GM23338 (cell line): ENCODE measurements around the gene SLC6A3. TPM values are rescaled to one million over a fixed set of nuclear protein-coding genes. Genes with fewer than 3 reads are reported as not detected.

Experiments used
- ATAC-seq: fragments of 200-7000 bp; cut with Tn5 transposase; 3 replicates; pipeline ENCODE4 v1.9.1; 2020
- DNase-seq: peaks from one replicate; pipeline ENCODE4 v3.0.0-alpha.2; 2015; ENCODE audit warnings: low spot score
- H2AFZ ChIP-seq: fragments of 200-600 bp; sonication (generic); 2 replicates; pipeline ENCODE4 v1.8.0; 2016; ENCODE audit warnings: antibody characterized with exemption, mild to moderate bottlenecking, moderate library complexity
- H3F3A ChIP-seq: fragments of 200-600 bp; sonication (generic); replicated peaks from 2 replicates; pipeline ENCODE4 v1.8.0; 2017; ENCODE audit warnings: antibody characterized with exemption, mixed run types, low read depth
- H3K27ac ChIP-seq: fragments of 200-600 bp; sonication (generic); 2 replicates; pipeline ENCODE4 v1.6.1; 2016; ENCODE audit warnings: low read depth
- H3K27me3 ChIP-seq: fragments of 200-600 bp; sonication (generic); 2 replicates; pipeline ENCODE4 v1.8.0; 2016; ENCODE audit warnings: mild to moderate bottlenecking, mixed run types, moderate library complexity; ENCODE audit not compliant: insufficient read depth
- H3K36me3 ChIP-seq: fragments of 200-600 bp; sonication (generic); 2 replicates; pipeline ENCODE4 v1.8.0; 2016; ENCODE audit warnings: mild to moderate bottlenecking; ENCODE audit not compliant: insufficient read depth
- H3K4me1 ChIP-seq: fragments of 200-600 bp; sonication (generic); 2 replicates; pipeline ENCODE4 v1.8.0; 2016; ENCODE audit warnings: mild to moderate bottlenecking, moderate library complexity; ENCODE audit not compliant: insufficient read depth
- H3K4me2 ChIP-seq: fragments of 200-600 bp; sonication (generic); 2 replicates; pipeline ENCODE4 v1.7.1; 2017; ENCODE audit warnings: mixed run types
- H3K4me3 ChIP-seq: fragments of 200-600 bp; sonication (generic); 2 replicates; pipeline ENCODE4 v1.6.1; 2016; ENCODE audit warnings: mixed run types
- H3K79me2 ChIP-seq: fragments of 200-600 bp; sonication (generic); replicated peaks from 2 replicates; pipeline ENCODE4 v1.8.0; 2017; ENCODE audit warnings: mild to moderate bottlenecking; ENCODE audit not compliant: insufficient read depth
- H3K9me2 ChIP-seq: fragments of 200-600 bp; sonication (generic); 2 replicates; pipeline ENCODE4 v1.8.0; 2017; ENCODE audit not compliant: insufficient read depth
- H4K20me1 ChIP-seq: fragments of 200-600 bp; sonication (generic); replicated peaks from 2 replicates; pipeline ENCODE4 v1.8.0; 2017; ENCODE audit warnings: mild to moderate bottlenecking; ENCODE audit not compliant: insufficient read depth
- H3K27ac Mint-ChIP-seq: 2 replicates; pipeline ENCODE4 v1.8.0; 2020; ENCODE audit warnings: inconsistent platforms, mild to moderate bottlenecking, moderate library complexity, mixed read lengths
- H3K27me3 Mint-ChIP-seq: 3 replicates; pipeline ENCODE4 v1.8.0; 2022; ENCODE audit warnings: low read depth, mild to moderate bottlenecking, moderate library complexity, mixed read lengths, inconsistent platforms; ENCODE audit not compliant: insufficient read depth, poor library complexity
- H3K36me3 Mint-ChIP-seq: 3 replicates; pipeline ENCODE4 v1.8.0; 2021; ENCODE audit warnings: low read depth, mild to moderate bottlenecking, inconsistent platforms, moderate library complexity, mixed read lengths
- H3K4me1 Mint-ChIP-seq: 3 replicates; pipeline ENCODE4 v1.8.0; 2020; ENCODE audit warnings: mild to moderate bottlenecking, inconsistent platforms, mixed read lengths
- H3K4me3 Mint-ChIP-seq: 3 replicates; pipeline ENCODE4 v1.8.0; 2021; ENCODE audit warnings: moderate library complexity, mild to moderate bottlenecking, inconsistent platforms, mixed read lengths
- H3K9me3 Mint-ChIP-seq: 3 replicates; pipeline ENCODE4 v1.8.0; 2020; ENCODE audit warnings: moderate library complexity, mild to moderate bottlenecking, inconsistent platforms, mixed read lengths
- CREB1 ChIP-seq: fragments of 250-450 bp; sonication (Bioruptor Pico); IDR thresholded peaks from 2 replicates; pipeline ENCODE4 v1.5.0; 2020; ENCODE audit warnings: low read depth, mild to moderate bottlenecking, moderate library complexity
- EZH2 ChIP-seq: fragments of 200-600 bp; sonication (generic); IDR thresholded peaks from one replicate; pipeline ENCODE4 v1.8.0; 2017; ENCODE audit warnings: antibody characterized with exemption, mild to moderate bottlenecking, low read depth; ENCODE audit not compliant: unreplicated experiment
- EZH2phosphoT487 ChIP-seq: fragments of 200-600 bp; sonication (generic); IDR thresholded peaks from one replicate; pipeline ENCODE4 v1.8.1; 2018; ENCODE audit warnings: antibody characterized with exemption; ENCODE audit not compliant: unreplicated experiment
- JUNB ChIP-seq: IDR thresholded peaks from one replicate; pipeline ENCODE4 v1.6.1; 2016; ENCODE audit warnings: antibody characterized with exemption; ENCODE audit not compliant: unreplicated experiment
- NANOG ChIP-seq: IDR thresholded peaks from 2 replicates; pipeline ENCODE4 v1.6.1; 2016; ENCODE audit warnings: antibody characterized with exemption, borderline replicate concordance
- POLR2AphosphoS5 ChIP-seq: IDR thresholded peaks from 2 replicates; pipeline ENCODE4 v1.6.1; 2016; ENCODE audit warnings: antibody characterized with exemption, low read depth
- STAT1 ChIP-seq: IDR thresholded peaks from one replicate; pipeline ENCODE4 v1.6.1; 2016; ENCODE audit warnings: antibody characterized with exemption; ENCODE audit not compliant: unreplicated experiment
- ZNF114 ChIP-seq: fragments of 250-450 bp; sonication (Bioruptor Pico); IDR thresholded peaks from 2 replicates; pipeline ENCODE4 v1.5.0; 2020; ENCODE audit warnings: mild to moderate bottlenecking, moderate library complexity
- ZNF331 ChIP-seq: fragments of 250-450 bp; sonication (Bioruptor Pico); IDR thresholded peaks from 2 replicates; pipeline ENCODE4 v1.5.0; 2020; ENCODE audit warnings: low read depth, mild to moderate bottlenecking, moderate library complexity
- polyA plus RNA-seq: library from polyadenylated mRNA; unstranded; fragments of >200 nt; fragmentation: Nextera tagmentation; extraction: Ambion mirVana; gene quantifications from 2 replicates; pipeline ENCODE4 v1.2.1, GENCODE V29; 2016
- total RNA-seq: library from RNA; depleted of rRNA; stranded (reverse); fragments of >200 nt; shearing (Covaris generic); gene quantifications from 2 replicates; pipeline ENCODE4 v1.2.3, GENCODE V29; 2014
- TF ChIP-seq, protein P1 (sequence below): IDR thresholded peaks from one replicate; pipeline ENCODE4 v1.6.1; 2018; ENCODE audit warnings: antibody characterized with exemption; ENCODE audit not compliant: unreplicated experiment
- TF ChIP-seq, protein P2 (sequence below), 2 experiments: fragments of 200-600 bp in 1 of 2; sonication (generic) in 1 of 2; conservative IDR thresholded peaks; 2 replicates each; pipeline versions ENCODE4 v1.5.1 to v1.6.1; 2016 to 2017; ENCODE audit warnings: antibody characterized with exemption in 2 of 2, low read depth in 2 of 2, mild to moderate bottlenecking in 2 of 2, moderate library complexity in 1 of 2

SLC6A3 gene
- total and polyA plus RNA-seq, 2 experiments from 2014 or later: 0.76 to 1.0 TPM

DNA sequence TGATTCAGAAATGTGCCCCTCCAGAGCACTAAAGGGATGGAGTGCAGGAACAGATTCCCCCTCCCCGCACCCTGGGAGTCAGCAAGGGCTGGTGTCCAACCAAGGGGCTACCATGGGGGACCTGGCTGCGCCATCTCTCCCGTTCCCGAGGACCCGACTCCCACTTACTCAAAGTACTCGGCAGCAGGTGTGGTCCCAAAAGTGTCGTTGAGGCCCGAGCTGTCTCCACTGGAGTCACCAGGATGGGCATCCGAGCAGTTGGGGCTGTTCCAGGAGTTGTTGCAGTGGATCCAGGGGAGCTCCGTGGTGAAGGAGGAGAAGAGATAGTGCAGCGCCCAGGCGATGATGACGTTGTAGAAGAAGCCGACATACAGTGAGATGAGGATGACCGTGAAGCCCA, 12.9 kb downstream of the SLC6A3 start (continued):
- TF ChIP-seq, protein P1, sequence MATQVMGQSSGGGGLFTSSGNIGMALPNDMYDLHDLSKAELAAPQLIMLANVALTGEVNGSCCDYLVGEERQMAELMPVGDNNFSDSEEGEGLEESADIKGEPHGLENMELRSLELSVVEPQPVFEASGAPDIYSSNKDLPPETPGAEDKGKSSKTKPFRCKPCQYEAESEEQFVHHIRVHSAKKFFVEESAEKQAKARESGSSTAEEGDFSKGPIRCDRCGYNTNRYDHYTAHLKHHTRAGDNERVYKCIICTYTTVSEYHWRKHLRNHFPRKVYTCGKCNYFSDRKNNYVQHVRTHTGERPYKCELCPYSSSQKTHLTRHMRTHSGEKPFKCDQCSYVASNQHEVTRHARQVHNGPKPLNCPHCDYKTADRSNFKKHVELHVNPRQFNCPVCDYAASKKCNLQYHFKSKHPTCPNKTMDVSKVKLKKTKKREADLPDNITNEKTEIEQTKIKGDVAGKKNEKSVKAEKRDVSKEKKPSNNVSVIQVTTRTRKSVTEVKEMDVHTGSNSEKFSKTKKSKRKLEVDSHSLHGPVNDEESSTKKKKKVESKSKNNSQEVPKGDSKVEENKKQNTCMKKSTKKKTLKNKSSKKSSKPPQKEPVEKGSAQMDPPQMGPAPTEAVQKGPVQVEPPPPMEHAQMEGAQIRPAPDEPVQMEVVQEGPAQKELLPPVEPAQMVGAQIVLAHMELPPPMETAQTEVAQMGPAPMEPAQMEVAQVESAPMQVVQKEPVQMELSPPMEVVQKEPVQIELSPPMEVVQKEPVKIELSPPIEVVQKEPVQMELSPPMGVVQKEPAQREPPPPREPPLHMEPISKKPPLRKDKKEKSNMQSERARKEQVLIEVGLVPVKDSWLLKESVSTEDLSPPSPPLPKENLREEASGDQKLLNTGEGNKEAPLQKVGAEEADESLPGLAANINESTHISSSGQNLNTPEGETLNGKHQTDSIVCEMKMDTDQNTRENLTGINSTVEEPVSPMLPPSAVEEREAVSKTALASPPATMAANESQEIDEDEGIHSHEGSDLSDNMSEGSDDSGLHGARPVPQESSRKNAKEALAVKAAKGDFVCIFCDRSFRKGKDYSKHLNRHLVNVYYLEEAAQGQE: no peak
- no peak for TF ChIP-seq ZNF114 (CRISPR knock-in tag)
- TF ChIP-seq EZH2phosphoT487: no peak
- TF ChIP-seq POLR2AphosphoS5: no peak
- TF ChIP-seq NANOG: no peak
- TF ChIP-seq STAT1: no peak

GRCh38 chr5:1431896-1432295, 13.3 kb downstream of the SLC6A3 start:
- H2AFZ ChIP-seq: no peak overlapping the region
- no peak overlapping the region for H3K4me2 ChIP-seq
- no peak overlapping the region for H3K27ac Mint-ChIP-seq
- no peaks in the 10 kb centered on the region for H3F3A ChIP-seq
- no peak overlapping the region for H3K4me3 Mint-ChIP-seq
- H3K4me1 Mint-ChIP-seq: no peaks in the 10 kb centered on the region
- no peaks in the 10 kb centered on the region for H3K9me2 ChIP-seq
- no peak overlapping the region for H3K27ac ChIP-seq
- H3K27me3 Mint-ChIP-seq: peaks cover 9% of the 10 kb centered on the region
- H3K27me3 ChIP-seq: no peaks in the 10 kb centered on the region
- DNase-seq: no peak
- H3K79me2 ChIP-seq: no peaks in the 10 kb centered on the region
- H3K36me3 ChIP-seq: no peaks in the 10 kb centered on the region
- H3K4me3 ChIP-seq: no peak overlapping the region
- H4K20me1 ChIP-seq: no peaks in the 10 kb centered on the region
- H3K4me1 ChIP-seq: no peaks in the 10 kb centered on the region
- peaks cover 17% of the 10 kb centered on the region for H3K36me3 Mint-ChIP-seq
- H3K9me3 Mint-ChIP-seq: peaks cover 59% of the 10 kb centered on the region
- TF ChIP-seq POLR2AphosphoS5: no peak
- TF ChIP-seq ZNF114 (CRISPR knock-in tag): no peak
- ATAC-seq: no peak

DNA sequence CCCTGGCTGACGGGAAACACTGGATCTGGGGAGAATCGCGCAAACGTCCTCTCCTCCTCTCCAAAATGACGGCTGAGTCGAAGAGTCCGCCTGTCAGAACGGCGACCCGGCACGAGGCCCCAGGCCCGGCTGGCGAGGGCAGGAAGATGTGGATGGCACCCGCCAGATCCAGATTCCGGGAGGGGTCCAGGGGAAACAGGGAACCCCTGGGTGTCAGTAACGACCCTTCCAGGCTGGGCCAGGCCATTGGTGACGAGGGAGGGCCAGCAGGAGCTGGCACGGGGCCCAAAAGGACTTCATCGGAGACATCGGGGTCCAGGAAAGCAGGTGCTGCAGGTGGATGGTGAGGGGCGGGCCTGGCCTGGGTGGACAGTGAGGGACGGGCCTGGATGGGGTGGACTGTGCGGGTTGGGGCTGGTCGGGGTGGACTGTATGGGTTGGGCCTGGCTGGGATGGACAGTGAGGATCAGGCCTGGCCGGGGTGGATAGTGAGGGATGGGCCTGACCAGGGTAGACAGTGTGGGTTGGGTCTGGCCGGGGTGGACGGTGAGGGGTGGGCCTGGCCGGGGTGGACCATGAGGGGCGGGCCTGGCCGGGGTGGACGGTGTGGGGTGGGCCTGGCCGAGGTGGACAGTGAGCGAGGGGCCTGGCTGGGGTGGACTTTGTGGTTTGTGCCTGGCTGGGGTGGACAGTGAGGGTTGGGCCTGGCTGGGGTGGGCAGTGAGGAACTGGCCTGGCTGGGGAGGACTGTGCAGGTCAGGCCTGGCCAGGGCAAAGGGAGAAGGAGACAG, 14.0 kb downstream of the SLC6A3 start:
- H3K4me3 Mint-ChIP-seq: no peak overlapping the region
- H3K36me3 Mint-ChIP-seq: peaks cover 17% of the 10 kb centered on the region
- DNase-seq (no peak), ATAC-seq (no peak)
- Histone ChIP-seq H3K9me2 (no peaks in the 10 kb centered on the region), H4K20me1 (no peaks in the 10 kb centered on the region), H3K36me3 (no peaks in the 10 kb centered on the region), H3K27me3 (no peaks in the 10 kb centered on the region), H3K4me1 (no peaks in the 10 kb centered on the region), H2AFZ (no peak overlapping the region), H3F3A (no peaks in the 10 kb centered on the region), H3K27ac (no peak overlapping the region), H3K79me2 (no peaks in the 10 kb centered on the region), H3K4me3 (no peak overlapping the region), H3K4me2 (no peak overlapping the region)
- H3K27me3 Mint-ChIP-seq: peaks cover 9% of the 10 kb centered on the region
- H3K9me3 Mint-ChIP-seq: peaks cover 65% of the 10 kb centered on the region
- H3K4me1 Mint-ChIP-seq: no peaks in the 10 kb centered on the region
- H3K27ac Mint-ChIP-seq: no peak overlapping the region
- TF ChIP-seq CREB1 (CRISPR knock-in tag): no peak
- TF ChIP-seq, protein P2, sequence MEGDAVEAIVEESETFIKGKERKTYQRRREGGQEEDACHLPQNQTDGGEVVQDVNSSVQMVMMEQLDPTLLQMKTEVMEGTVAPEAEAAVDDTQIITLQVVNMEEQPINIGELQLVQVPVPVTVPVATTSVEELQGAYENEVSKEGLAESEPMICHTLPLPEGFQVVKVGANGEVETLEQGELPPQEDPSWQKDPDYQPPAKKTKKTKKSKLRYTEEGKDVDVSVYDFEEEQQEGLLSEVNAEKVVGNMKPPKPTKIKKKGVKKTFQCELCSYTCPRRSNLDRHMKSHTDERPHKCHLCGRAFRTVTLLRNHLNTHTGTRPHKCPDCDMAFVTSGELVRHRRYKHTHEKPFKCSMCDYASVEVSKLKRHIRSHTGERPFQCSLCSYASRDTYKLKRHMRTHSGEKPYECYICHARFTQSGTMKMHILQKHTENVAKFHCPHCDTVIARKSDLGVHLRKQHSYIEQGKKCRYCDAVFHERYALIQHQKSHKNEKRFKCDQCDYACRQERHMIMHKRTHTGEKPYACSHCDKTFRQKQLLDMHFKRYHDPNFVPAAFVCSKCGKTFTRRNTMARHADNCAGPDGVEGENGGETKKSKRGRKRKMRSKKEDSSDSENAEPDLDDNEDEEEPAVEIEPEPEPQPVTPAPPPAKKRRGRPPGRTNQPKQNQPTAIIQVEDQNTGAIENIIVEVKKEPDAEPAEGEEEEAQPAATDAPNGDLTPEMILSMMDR (conservative IDR thresholded peaks at IDR 0.05; ENCODE audit: low read depth in 2 of 2): no peak
- TF ChIP-seq JUNB: no peak
- TF ChIP-seq, protein P1: no peak
- no peak for TF ChIP-seq ZNF331
- TF ChIP-seq EZH2: no peak
